Endothelial cell (in vitro differentiated cells): ENCODE measurements around the gene ACAD10. TPM values are rescaled to one million over a fixed set of nuclear protein-coding genes. Genes with fewer than 3 reads are reported as not detected.

Source experiments
- DNase-seq: peaks from one replicate; pipeline ENCODE4 v3.0.0; 2021; ENCODE audit warnings: low spot score
- H3K27ac Mint-ChIP-seq: one replicate; pipeline ENCODE4 v1.8.0; 2021; ENCODE audit warnings: mixed read lengths, inconsistent platforms; ENCODE audit not compliant: unreplicated experiment
- H3K27me3 Mint-ChIP-seq: one replicate; pipeline ENCODE4 v1.8.0; 2021; ENCODE audit warnings: mild to moderate bottlenecking, moderate library complexity, mixed read lengths, inconsistent platforms; ENCODE audit not compliant: unreplicated experiment
- H3K36me3 Mint-ChIP-seq: one replicate; pipeline ENCODE4 v1.8.0; 2021; ENCODE audit warnings: mild to moderate bottlenecking, low read depth, mixed read lengths, inconsistent platforms; ENCODE audit not compliant: unreplicated experiment
- H3K4me1 Mint-ChIP-seq: one replicate; pipeline ENCODE4 v1.8.0; 2021; ENCODE audit warnings: mild to moderate bottlenecking, mixed read lengths, inconsistent platforms; ENCODE audit not compliant: unreplicated experiment
- H3K4me3 Mint-ChIP-seq: one replicate; pipeline ENCODE4 v1.8.0; 2021; ENCODE audit warnings: mild to moderate bottlenecking, mixed read lengths, inconsistent platforms; ENCODE audit not compliant: unreplicated experiment
- H3K9me3 Mint-ChIP-seq: one replicate; pipeline ENCODE4 v1.8.0; 2021; ENCODE audit warnings: mixed read lengths, inconsistent platforms; ENCODE audit not compliant: unreplicated experiment
- total RNA-seq: library from RNA; stranded (reverse); fragmentation: NEBNext Ultra II Directional; extraction: Animal tissue kit (Norgen Biotek cat#: 25700); gene quantifications from one replicate; pipeline ENCODE4 v1.2.1, GENCODE V29; 2021; ENCODE audit not compliant: unreplicated experiment
- TF ChIP-seq, protein P1 (sequence below): fragments of 200-600 bp; sonication (generic); IDR thresholded peaks from one replicate; pipeline ENCODE4 v1.5.0; 2021; ENCODE audit warnings: antibody characterized with exemption; ENCODE audit not compliant: unreplicated experiment

The ACAD10 gene
- total RNA-seq, 1 donor from 2014 or later: 26.8 TPM

DNA sequence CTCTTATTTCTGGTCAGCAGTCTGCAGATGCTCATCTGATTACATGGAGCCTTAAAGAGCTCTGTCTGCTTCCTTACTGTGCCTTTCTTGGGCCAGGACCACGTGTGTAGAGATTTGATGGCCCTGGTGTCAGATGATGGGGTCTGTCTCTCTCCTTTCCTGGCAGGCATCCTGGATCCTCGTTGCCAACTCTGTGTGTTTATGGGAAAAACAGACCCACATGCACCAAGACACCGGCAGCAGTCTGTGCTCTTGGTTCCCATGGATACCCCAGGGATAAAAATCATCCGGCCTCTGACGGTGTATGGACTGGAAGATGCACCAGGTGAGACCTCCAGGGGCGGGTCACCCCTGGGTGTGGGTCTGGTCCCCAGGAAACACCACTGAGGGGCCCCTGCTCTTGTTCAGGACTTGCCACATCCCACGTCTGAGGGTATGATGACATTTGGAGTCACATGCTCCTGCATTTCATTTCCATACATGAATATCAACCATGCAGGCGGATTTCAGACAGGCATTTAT lies 62.4 kb downstream of the ACAD10 start:
- Mint-ChIP-seq H3K36me3 (peaks cover 22% of the 10 kb centered on the region), H3K27ac (no peak overlapping the region), H3K27me3 (peaks cover 10% of the 10 kb centered on the region), H3K9me3 (no peaks in the 10 kb centered on the region), H3K4me1 (peaks cover 6% of the 10 kb centered on the region), H3K4me3 (no peak overlapping the region)
- no peak for DNase-seq
- TF ChIP-seq, protein P1, sequence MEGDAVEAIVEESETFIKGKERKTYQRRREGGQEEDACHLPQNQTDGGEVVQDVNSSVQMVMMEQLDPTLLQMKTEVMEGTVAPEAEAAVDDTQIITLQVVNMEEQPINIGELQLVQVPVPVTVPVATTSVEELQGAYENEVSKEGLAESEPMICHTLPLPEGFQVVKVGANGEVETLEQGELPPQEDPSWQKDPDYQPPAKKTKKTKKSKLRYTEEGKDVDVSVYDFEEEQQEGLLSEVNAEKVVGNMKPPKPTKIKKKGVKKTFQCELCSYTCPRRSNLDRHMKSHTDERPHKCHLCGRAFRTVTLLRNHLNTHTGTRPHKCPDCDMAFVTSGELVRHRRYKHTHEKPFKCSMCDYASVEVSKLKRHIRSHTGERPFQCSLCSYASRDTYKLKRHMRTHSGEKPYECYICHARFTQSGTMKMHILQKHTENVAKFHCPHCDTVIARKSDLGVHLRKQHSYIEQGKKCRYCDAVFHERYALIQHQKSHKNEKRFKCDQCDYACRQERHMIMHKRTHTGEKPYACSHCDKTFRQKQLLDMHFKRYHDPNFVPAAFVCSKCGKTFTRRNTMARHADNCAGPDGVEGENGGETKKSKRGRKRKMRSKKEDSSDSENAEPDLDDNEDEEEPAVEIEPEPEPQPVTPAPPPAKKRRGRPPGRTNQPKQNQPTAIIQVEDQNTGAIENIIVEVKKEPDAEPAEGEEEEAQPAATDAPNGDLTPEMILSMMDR: no peak

DNA sequence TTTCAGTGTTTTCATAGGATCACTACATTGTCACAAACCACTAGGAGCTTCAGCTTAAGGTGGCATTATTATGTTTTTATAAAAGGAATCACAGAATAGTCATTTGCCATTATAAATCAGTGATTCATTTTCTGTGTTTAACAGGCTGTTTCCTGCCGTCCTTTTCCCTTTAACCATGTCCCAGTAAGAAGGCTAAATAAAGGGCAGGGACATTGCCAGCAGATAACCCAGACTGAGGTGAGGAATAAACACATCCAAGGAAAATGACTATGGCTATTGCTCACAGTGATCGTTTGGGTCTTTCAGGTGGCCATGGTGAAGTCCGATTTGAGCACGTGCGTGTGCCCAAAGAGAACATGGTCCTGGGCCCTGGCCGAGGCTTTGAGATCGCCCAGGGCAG lies 63.0 kb downstream of the ACAD10 start:
- peaks cover 22% of the 10 kb centered on the region for H3K36me3 Mint-ChIP-seq

DNA sequence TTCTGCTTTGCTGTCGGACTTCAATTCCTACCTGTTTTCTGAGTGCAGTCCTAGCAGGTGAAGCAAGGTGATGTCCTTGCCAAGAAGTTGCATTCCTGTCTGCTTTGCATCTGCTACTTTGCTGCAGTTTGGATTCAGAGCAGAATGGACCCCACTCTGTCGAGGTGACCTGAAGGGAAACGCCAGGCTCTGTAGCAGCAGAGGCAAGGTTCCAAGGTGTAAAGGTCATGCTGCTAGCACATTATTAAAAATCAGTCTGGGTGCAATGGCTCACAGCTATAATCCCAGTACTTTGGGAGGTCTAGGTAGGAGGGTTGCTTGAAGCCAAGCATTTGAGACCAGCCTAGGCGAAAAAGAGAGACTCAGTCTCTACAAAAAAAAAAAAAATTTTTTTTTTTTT lies 63.5 kb downstream of the ACAD10 start:
- no peak for DNase-seq
- Mint-ChIP-seq H3K4me1 (peaks cover 6% of the 10 kb centered on the region), H3K27ac (no peak overlapping the region), H3K27me3 (peaks cover 10% of the 10 kb centered on the region), H3K9me3 (no peaks in the 10 kb centered on the region), H3K4me3 (no peak overlapping the region), H3K36me3 (peaks cover 22% of the 10 kb centered on the region)
- TF ChIP-seq, protein P1: no peak

More for the DNA sequence above, 63.0 kb downstream of the ACAD10 start:
- H3K4me1 Mint-ChIP-seq: peaks cover 6% of the 10 kb centered on the region
- H3K27ac Mint-ChIP-seq: no peak overlapping the region
- DNase-seq: no peak
- H3K27me3 Mint-ChIP-seq: peaks cover 10% of the 10 kb centered on the region
- H3K9me3 Mint-ChIP-seq: no peaks in the 10 kb centered on the region
- no peak overlapping the region for H3K4me3 Mint-ChIP-seq
- TF ChIP-seq, protein P1: no peak

DNA sequence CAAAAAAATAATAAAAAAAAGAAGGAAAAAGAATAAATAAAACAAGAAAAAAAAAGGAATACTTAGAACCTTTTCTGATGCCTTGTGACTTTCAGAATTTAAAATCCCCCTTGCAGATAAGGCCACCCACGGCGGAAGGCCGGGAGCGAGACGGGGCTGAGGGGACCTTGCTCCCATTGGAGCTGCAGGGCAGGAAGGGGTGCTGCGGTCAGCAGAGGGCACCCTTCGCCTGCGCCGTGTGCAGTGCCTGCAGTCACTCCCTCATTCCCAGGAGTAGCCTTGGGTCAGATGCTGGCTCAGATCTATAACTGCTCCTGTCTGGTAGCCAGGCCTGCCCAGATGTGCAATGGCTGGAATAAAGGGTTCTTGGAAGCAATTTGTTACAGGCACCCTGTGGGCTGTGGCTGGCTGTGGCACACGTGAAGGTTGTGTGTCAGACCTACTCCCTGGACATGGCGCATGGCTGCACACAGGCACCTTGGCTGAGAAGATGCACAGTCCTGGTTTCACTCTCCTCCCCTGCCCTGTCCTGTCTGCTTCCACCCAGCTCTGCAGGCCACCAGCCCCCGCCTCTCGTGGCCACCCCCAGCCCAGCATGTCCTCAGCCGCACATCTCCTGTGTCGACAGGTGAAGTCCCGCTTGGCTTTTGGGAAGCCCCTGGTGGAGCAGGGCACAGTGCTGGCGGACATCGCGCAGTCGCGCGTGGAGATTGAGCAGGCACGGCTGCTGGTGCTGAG lies 67.5 kb downstream of the ACAD10 start:
- Mint-ChIP-seq H3K4me1 (peaks cover 2% of the 10 kb centered on the region), H3K36me3 (peaks cover 4% of the 10 kb centered on the region), H3K27me3 (peaks cover 4% of the 10 kb centered on the region), H3K4me3 (no peak overlapping the region), H3K27ac (no peak overlapping the region), H3K9me3 (no peaks in the 10 kb centered on the region)
- DNase-seq: peak; percentile 67
- TF ChIP-seq, protein P1: peak; percentile 32

DNA sequence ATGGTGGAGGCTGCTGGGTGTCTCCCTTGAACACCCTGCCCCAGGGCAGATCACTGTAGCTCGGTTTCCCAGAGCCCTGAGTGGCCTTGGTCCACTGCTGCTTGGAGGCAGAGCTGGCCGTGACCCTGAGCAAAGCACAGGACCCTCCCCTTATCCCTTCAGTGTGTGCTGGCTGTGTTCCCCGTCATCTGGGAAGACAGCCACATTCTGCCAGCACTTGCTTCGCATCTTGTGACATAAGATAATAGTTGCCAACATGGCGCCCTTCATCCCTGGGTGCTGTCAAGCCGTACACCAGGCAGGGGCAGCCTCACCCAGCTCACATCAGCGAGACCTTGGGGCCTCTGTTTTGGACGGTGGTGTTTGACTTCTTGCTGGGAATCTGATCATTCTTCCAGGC lies 68.8 kb downstream of the ACAD10 start:
- no peaks in the 10 kb centered on the region for H3K4me1 Mint-ChIP-seq

More for the DNA sequence above, 68.8 kb downstream of the ACAD10 start:
- TF ChIP-seq, protein P1: no peak
- no peak overlapping the region for H3K4me3 Mint-ChIP-seq
- no peaks in the 10 kb centered on the region for H3K36me3 Mint-ChIP-seq
- H3K9me3 Mint-ChIP-seq: no peaks in the 10 kb centered on the region
- H3K27ac Mint-ChIP-seq: no peak overlapping the region
- H3K27me3 Mint-ChIP-seq: peaks cover 6% of the 10 kb centered on the region
- DNase-seq: no peak
